ENCODE measurements around the gene LOXL4. TPM values are rescaled to one million over a fixed set of nuclear protein-coding genes. Genes with fewer than 3 reads are reported as not detected.

LOXL4 gene
- total RNA-seq, 1 experiment from 2014 or later: 1.3 TPM

GRCh38 chr10:98262571-98262970 is 5.4 kb downstream of the LOXL4 start:
- H3K9ac ChIP-seq (ENCODE audit: low read length): no peak overlapping the region
- H2AFZ ChIP-seq (ENCODE audit: low read depth, low read length, poor library complexity, severe bottlenecking): no peak overlapping the region
- POLR2A ChIA-PET: interaction anchor here (1.2 kb wide), 1 partner anchor 47 kb away, joined by 3 read pairs; no protein-coding TSS in a partner anchor
- RAD21 ChIA-PET (ENCODE audit: low non-redundant PET in 1 of 2, low total read pairs in 2 of 2, uncharacterized antibody in 2 of 2, unreplicated experiment in 2 of 2): interaction anchor here (1.2 kb wide), 2 partner anchors 47 kb away, joined by 8 to 9 read pairs; no protein-coding TSS in a partner anchor
- TF ChIP-seq ZNF274 (IDR thresholded peaks at IDR 0.05; ENCODE audit: low read depth, low read length): no peak
- peak in 2 of 3 experiments; percentile 67 to 69; a peak in 4 of 6 replicates for TF ChIP-seq CTCF (IDR thresholded peaks at IDR 0.05 in 2 of 3, conservative IDR thresholded peaks at IDR 0.05 in 1 of 3; ENCODE audit: borderline replicate concordance in 1 of 3, insufficient read depth in 1 of 3, low read depth in 2 of 3, low read length in 2 of 3)
- peaks cover 18 to 46% of the 10 kb centered on the region in 2 experiments for H3K4me1 ChIP-seq (ENCODE audit: control insufficient read depth in 1 of 2, insufficient read depth in 2 of 2, low read length in 2 of 2)
- H3K9me2 ChIP-seq (ENCODE audit: insufficient read depth): no peaks in the 10 kb centered on the region
- intact Hi-C loops (cut with micrococcal nuclease): loop anchor here (1.0 to 10.0 kb wide), 3 partner anchors 47 to 152 kb away; partner anchors contain the start of gene PYROXD2
- no TSS peak for BruUV-seq (replicated peaks)
- ATAC-seq (peak; percentile 82), DNase-seq (ENCODE audit: low read depth, low spot score) (peak; percentile 42)
- no peaks in the 10 kb centered on the region for H3K27me3 ChIP-seq (ENCODE audit: insufficient read depth, low read length)
- H3K4me2 ChIP-seq (ENCODE audit: low read length): no peak overlapping the region
- CTCF ChIA-PET: interaction anchor here (0.5 to 4.0 kb wide), 8 partner anchors 34 to 779 kb away, joined by 3 to 36 read pairs (median 3); no protein-coding TSS in a partner anchor
- H3K79me2 ChIP-seq (ENCODE audit: insufficient read depth, low read length): no peaks in the 10 kb centered on the region
- no peaks in the 10 kb centered on the region for H3K36me3 ChIP-seq (ENCODE audit: control insufficient read depth in 1 of 2, insufficient read depth in 2 of 2, low read length in 2 of 2)
- H3K27ac ChIP-seq (ENCODE audit: low read depth, low read length): no peak overlapping the region
- no peak overlapping the region for H3K4me3 ChIP-seq (replicated peaks in 1 of 2; ENCODE audit: low read depth in 1 of 2, low read length in 2 of 2)
- no peaks in the 10 kb centered on the region for H4K20me1 ChIP-seq (ENCODE audit: insufficient read depth)
- H3K9me3 ChIP-seq (ENCODE audit: control insufficient read depth in 1 of 2, insufficient read depth in 1 of 2, low read depth in 1 of 2, low read length in 2 of 2): no peaks in the 10 kb centered on the region

- BruUV-seq (replicated peaks): no TSS peak
- no peak overlapping the region for H3K9ac ChIP-seq (ENCODE audit: low read length)
- no peaks in the 10 kb centered on the region for H3K9me2 ChIP-seq (ENCODE audit: insufficient read depth)
- H3K36me3 ChIP-seq (ENCODE audit: control insufficient read depth in 1 of 2, insufficient read depth in 2 of 2, low read length in 2 of 2): no peaks in the 10 kb centered on the region
- no peak overlapping the region for H3K27ac ChIP-seq (ENCODE audit: low read depth, low read length)
- peaks cover 12 to 37% of the 10 kb centered on the region in 2 experiments for H3K4me1 ChIP-seq (ENCODE audit: control insufficient read depth in 1 of 2, insufficient read depth in 2 of 2, low read length in 2 of 2)
- TF ChIP-seq ELF1 (IDR thresholded peaks at IDR 0.05; ENCODE audit: borderline replicate concordance, low read depth) (no peak), EZH2phosphoT487 (IDR thresholded peaks at IDR 0.05; ENCODE audit: borderline replicate concordance) (no peak), CBX3 (IDR thresholded peaks at IDR 0.05; ENCODE audit: low read depth) (no peak), JUND (IDR thresholded peaks at IDR 0.05) (no peak), RAD21 (IDR thresholded peaks at IDR 0.05; ENCODE audit: low read depth) (no peak), ATF3 (IDR thresholded peaks at IDR 0.05) (no peak), ZBTB33 (IDR thresholded peaks at IDR 0.05; ENCODE audit: extremely low read depth, insufficient replicate concordance, low read length) (no peak), SRF (IDR thresholded peaks at IDR 0.05; ENCODE audit: low read depth) (no peak), FOSL1 (IDR thresholded peaks at IDR 0.05; ENCODE audit: low read depth) (no peak), YY1 (IDR thresholded peaks at IDR 0.05; ENCODE audit: extremely low read depth, insufficient replicate concordance, low read depth, low read length) (no peak), TCF7L2 (IDR thresholded peaks at IDR 0.05; ENCODE audit: borderline replicate concordance, extremely low read depth, insufficient read depth, insufficient read length) (no peak), ZFX (IDR thresholded peaks at IDR 0.05) (no peak)
- no peaks in the 10 kb centered on the region for H4K20me1 ChIP-seq (ENCODE audit: insufficient read depth)
- RAD21 ChIA-PET (ENCODE audit: low non-redundant PET in 1 of 2, low total read pairs in 2 of 2, uncharacterized antibody in 2 of 2, unreplicated experiment in 2 of 2): interaction anchor here in 1 of 2 experiments (1.2 kb wide), 1 partner anchor 48 kb away, joined by 8 read pairs; no protein-coding TSS in a partner anchor
- no peak for DNase-seq (ENCODE audit: low read depth, low spot score)
- POLR2A ChIA-PET: no interaction called here
- CTCF ChIA-PET: interaction anchor here (1.3 to 4.0 kb wide), 3 partner anchors 48 to 164 kb away, joined by 4 to 36 read pairs (median 4); no protein-coding TSS in a partner anchor
- H3K4me3 ChIP-seq (replicated peaks in 1 of 2; ENCODE audit: low read depth in 1 of 2, low read length in 2 of 2): no peak overlapping the region
- no peaks in the 10 kb centered on the region for H3K79me2 ChIP-seq (ENCODE audit: insufficient read depth, low read length)
- no peak overlapping the region for H3K4me2 ChIP-seq (ENCODE audit: low read length)
- no peak overlapping the region for H2AFZ ChIP-seq (ENCODE audit: low read depth, low read length, poor library complexity, severe bottlenecking)
- intact Hi-C loops (cut with micrococcal nuclease): loop anchor here (1.0 to 10.0 kb wide), 3 partner anchors 48 to 153 kb away; partner anchors contain the start of gene PYROXD2
- H3K27me3 ChIP-seq (ENCODE audit: insufficient read depth, low read length): no peaks in the 10 kb centered on the region
- ATAC-seq: no peak
- H3K9me3 ChIP-seq (ENCODE audit: control insufficient read depth in 1 of 2, insufficient read depth in 1 of 2, low read depth in 1 of 2, low read length in 2 of 2): no peaks in the 10 kb centered on the region
These were observed 6.3 kb downstream of the LOXL4 start for GRCh38 chr10:98261436-98262277.
